UCSD-AML1 (cell line): ENCODE results near the gene PUS7.
A peak's percentile ranks its signal among the peaks of the same experiment; 100 is the strongest.
"Not testable (repeated sequence)": the region's sequence is repeated elsewhere in the genome, so short reads cannot be mapped to it uniquely, and the experiment has no call there.

Source experiments
- DNase-seq: peaks from one replicate; lab custom pipeline; 2025; ENCODE audit not compliant: unreplicated experiment; lab: John Stamatoyannopoulos, UW

Gene PUS7, protein sequence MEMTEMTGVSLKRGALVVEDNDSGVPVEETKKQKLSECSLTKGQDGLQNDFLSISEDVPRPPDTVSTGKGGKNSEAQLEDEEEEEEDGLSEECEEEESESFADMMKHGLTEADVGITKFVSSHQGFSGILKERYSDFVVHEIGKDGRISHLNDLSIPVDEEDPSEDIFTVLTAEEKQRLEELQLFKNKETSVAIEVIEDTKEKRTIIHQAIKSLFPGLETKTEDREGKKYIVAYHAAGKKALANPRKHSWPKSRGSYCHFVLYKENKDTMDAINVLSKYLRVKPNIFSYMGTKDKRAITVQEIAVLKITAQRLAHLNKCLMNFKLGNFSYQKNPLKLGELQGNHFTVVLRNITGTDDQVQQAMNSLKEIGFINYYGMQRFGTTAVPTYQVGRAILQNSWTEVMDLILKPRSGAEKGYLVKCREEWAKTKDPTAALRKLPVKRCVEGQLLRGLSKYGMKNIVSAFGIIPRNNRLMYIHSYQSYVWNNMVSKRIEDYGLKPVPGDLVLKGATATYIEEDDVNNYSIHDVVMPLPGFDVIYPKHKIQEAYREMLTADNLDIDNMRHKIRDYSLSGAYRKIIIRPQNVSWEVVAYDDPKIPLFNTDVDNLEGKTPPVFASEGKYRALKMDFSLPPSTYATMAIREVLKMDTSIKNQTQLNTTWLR

GRCh38 chr7:105521717-105522463 lies at the start of gene PUS7:
Gene PUS7, minus strand, starts transcription at chr7:105522271. Its CDS starts 13,759 bp downstream, at chr7:105508512.
- peak; percentile 83 for DNase-seq

- DNase-seq = no peak
These were observed 45.8 kb upstream of the PUS7 start for GRCh38 chr7:105567821-105568220.

DNA sequence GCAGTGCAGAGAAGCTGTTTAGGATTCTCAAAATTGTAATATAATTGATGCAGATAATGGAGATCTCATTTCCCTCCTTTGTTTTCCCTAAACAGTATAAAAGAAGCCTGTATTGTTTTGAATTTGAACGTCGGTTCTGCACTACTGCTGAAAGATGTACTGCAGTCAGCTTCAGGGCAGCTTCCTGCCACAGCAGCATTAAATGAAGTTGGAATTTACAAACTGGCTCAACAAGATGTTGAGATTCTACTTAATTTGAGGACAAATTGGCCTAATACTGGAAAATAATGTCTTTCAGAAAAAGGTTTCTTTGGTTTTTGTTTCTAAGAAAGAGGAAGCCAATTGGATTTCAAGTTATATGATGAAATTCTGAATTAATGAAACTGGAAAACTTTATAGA lies 45.0 kb upstream of the PUS7 start:
- DNase-seq = no peak

DNA sequence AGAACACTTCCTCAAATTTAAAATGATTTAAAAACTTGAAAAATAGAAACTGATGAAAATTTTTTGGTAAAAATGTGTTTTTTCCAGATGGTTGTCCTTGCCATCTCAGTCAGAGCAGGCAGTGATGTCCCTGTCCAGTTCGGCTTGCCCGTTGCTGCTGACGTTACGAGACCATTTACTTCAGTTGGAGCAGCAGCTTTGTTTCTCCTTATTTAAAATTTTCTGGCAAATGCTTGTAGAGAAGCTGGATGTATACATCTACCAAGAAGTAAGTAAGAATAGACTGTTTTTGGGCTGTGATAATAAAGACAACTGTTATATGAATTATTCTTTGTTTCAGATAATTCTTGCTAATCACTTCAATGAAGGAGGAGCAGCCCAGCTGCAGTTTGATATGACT lies 43.1 kb upstream of the PUS7 start:
- no peak for DNase-seq

DNA sequence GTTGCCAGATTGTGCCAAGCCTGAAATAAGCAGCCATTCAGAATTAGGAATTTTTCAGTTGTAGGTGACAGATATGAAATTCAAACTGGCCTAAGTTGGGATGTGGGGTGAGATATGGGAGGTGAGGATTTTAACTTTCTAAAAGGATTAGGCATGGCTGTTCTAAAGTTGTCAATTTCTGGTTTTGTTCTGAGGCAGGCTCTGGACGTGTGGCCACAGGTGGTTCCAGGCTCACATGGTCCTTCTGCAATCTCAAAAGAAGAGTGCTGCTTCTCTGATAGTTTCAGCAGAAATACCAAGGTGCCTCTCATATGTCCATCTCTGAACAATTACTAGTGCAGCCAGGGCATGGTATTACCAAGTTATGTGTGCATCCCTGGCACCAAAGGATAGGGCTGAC lies 37.9 kb upstream of the PUS7 start:
- DNase-seq = no peak

DNA sequence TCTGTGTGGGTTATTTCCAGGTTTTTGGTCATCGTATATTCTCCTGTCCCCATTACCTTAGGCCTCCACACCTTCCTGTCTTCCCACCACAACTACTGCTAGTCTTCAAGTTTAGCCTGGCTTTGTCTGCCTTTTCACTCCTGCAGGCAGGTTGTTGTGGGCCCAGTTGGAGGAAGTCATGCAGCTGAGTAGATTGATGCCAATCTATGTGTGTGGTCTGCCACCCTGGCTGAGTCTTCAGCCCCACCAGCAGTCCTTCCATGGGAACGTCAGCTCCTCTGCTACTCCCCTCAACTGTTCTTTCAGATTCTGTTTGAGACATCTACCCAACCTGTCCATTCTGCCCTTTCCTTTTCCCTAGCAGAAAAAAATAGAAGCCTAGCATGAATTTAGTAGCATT lies 16.3 kb upstream of the PUS7 start:
- DNase-seq = no peak

GRCh38 chr7:105532709-105533460 lies 10.8 kb upstream of the PUS7 start:
- no peak for DNase-seq

DNA sequence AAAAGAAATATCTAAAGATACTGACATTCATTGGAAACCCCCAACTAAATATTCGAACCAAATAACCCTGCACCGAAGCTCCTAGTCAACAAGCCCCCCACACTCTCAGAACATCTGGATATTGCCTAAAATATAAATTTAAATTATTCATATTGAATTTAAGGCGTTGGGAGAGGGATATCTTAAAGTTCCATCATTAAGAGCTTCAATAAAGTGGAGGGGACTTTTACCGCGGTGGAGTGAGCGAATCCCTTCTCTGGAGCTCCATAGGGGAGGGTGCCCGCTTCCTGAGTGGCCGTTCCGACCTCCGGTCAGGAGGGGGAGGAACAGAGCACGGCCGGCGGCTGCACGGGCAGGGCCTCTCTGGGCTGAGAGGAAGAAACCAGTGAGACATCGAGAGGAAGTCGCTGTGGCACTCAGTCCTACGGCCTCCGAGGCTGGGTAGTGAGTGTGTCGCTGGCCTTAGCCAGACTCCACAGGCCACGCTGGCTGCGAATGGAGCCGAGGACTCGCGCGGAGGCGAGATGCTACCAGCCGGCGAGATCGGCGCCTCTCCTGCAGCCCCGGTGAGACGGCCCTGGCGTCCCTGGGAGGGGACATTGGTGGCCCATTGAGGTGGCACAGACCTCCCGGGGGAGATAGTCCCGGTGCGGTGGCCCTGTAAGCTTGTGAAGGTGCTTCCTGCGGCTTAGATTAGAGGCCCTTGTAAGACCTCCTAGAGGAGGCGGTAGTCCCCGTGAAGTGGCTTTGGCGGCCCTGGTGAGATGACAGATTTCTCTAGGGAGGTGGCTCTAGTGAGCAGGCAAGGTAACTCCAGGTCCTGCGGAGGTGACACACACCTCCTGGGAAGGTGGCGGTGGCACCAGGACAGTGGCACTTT lies 10.0 kb upstream of the PUS7 start, which contains the start of gene RINT1:
Gene RINT1, plus strand, starts transcription at position 410 of the 880 bp plus-strand sequence. Its CDS starts 115 bp downstream, at position 525.
- DNase-seq = peak; percentile 82

DNA sequence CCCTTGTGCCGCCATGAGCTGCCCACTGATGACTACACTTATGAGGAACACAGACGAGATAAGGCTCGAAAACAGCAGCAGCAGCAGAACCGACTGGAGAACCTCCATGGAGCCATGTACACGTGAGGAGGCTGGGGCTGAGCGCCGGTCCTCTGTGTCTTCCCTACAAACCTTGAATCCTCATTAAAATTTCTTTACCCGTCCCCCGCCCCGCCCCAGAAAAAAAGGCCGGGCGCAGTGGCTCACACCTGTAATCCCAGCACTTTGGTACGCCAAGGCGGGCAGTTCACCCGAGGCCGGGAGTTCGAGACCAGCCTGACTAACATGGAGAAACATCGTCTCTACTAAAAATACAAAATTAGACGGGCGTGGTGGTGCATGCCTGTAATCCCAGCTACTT lies 8.5 kb upstream of the PUS7 start:
- no peak for DNase-seq

DNA sequence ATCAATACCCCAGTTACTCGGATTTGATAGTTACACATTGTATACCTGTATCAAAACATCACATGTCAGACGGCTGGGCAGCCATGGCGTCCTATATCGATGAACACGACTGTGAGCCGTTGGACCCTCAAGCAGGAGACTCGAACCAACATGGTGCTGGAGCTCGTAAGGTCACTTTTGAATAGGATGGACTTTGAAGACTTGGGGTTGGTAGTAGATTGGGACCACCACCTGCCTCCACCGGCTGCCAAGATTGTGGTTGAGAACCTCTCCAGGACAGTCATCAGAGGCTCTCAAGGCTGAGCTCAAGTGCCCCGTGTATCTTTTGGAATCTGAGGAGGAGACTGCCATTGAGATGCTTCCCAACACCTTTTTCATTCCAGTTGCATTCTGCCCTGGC lies 8.1 kb upstream of the PUS7 start:
- DNase-seq = no peak

- DNase-seq = not testable (repeated sequence)
These were observed 5.7 kb upstream of the PUS7 start for GRCh38 chr7:105527737-105528136.

- DNase-seq = no peak
These were observed 2.8 kb upstream of the PUS7 start for GRCh38 chr7:105524840-105525239.

DNA sequence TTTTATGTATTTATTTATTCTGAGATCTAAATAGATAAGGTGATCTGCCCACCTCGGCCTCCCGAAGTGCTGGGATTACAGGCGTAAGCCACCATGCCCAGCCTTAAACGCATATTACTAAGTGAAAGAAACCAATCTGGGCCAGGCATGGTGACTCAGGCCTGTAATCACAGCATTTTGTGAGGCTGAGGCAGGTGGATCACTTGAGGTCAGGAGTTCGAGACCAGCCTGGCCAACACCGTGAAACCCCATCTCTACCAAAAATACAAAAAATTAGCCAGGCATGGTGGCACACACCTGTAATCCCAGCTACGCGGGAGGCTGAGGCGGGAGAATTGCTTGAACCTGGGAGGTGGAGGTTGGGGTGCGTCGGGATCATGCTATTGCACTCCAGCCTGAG lies 2.4 kb upstream of the PUS7 start:
- DNase-seq = not testable (repeated sequence)

GRCh38 chr7:105521027-105521716 lies 899 bp downstream of the PUS7 start:
- DNase-seq = peak; percentile 44

DNA sequence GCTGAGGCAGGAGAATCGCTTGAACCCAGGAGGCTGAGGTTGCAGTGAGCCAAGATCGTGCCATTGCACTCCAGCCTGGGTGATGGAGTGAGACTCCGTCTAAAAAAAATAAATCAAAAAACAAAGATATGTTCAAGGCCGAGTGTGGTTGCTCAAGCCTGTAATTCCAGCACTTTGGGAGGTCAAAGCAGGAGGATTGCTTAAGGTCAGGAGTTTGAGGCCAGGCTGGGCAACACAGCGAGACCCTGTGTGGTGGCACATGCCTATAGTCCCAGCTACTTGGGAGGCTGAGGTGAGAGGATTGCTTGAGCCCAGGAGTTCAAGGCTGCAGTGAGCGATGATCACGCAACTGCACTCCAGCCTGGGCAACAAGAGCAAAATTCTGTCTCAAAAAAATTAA lies 1.5 kb downstream of the PUS7 start:
- DNase-seq = not testable (repeated sequence)

- DNase-seq = no peak
These were observed 2.7 kb downstream of the PUS7 start for GRCh38 chr7:105519353-105519752.

DNA sequence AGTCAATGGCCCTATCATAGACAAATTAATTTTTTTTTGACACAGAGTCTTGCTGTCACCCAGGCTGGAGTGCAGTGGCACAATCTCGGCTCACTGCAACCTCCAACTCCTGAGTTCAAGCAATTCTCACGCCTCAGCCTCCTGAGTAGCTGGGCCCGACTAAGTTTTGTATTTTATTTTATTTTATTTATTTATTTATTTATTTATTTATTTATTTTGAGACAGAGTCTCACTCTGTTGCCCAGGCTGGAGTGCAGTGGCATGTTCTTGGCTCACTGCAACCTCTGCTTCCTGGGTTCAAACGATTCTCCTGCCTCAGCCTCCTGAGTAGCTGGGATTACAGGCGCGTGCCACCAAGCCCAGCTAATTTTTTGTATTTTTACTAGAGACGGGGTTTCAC lies 6.5 kb downstream of the PUS7 start:
- not testable (repeated sequence) for DNase-seq

GRCh38 chr7:105512926-105513526 lies 9.0 kb downstream of the PUS7 start:
- no peak for DNase-seq

- DNase-seq = no peak
These were observed 9.7 kb downstream of the PUS7 start for GRCh38 chr7:105512415-105512814.
